Endodermal cell (in vitro differentiated cells): Measurements from ENCODE around the gene CORO1C. TPM values are rescaled to one million over a fixed set of nuclear protein-coding genes. Genes with fewer than 3 reads are reported as not detected.

ENCODE experiments used
- DNase-seq: peaks from one replicate; pipeline ENCODE4 v3.0.0-alpha.2; 2017
- H3K27ac ChIP-seq: 2 replicates; pipeline ENCODE4 v1.5.1; 2013; ENCODE audit warnings: mild to moderate bottlenecking, low read depth, low read length, moderate library complexity
- H3K27me3 ChIP-seq: 2 replicates; pipeline ENCODE4 v1.6.1; 2013; ENCODE audit warnings: mild to moderate bottlenecking, low read length, moderate library complexity; ENCODE audit not compliant: insufficient read depth, control insufficient read depth, poor library complexity, severe bottlenecking
- H3K36me3 ChIP-seq: 2 replicates; pipeline ENCODE4 v1.7.0; 2013; ENCODE audit warnings: mild to moderate bottlenecking, low read length, moderate library complexity; ENCODE audit not compliant: control insufficient read depth, insufficient read depth
- H3K4me1 ChIP-seq: one replicate; pipeline ENCODE4 v1.7.0; 2013; ENCODE audit warnings: low read length; ENCODE audit not compliant: control insufficient read depth, insufficient read depth
- H3K4me3 ChIP-seq: 2 replicates; pipeline ENCODE4 v1.5.1; 2013; ENCODE audit warnings: mild to moderate bottlenecking, low read length, moderate library complexity
- H3K9ac ChIP-seq: 2 replicates; pipeline ENCODE4 v1.6.1; 2013; ENCODE audit warnings: mild to moderate bottlenecking, low read length, moderate library complexity; ENCODE audit not compliant: poor library complexity, severe bottlenecking; ENCODE audit errors: extremely low read depth
- H3K9me3 ChIP-seq: 2 replicates; pipeline ENCODE4 v1.6.1; 2013; ENCODE audit warnings: mild to moderate bottlenecking, low read length, moderate library complexity; ENCODE audit not compliant: control insufficient read depth
- H3K27ac Mint-ChIP-seq: 2 replicates; pipeline ENCODE4 v1.8.0; 2020; ENCODE audit warnings: mixed read lengths
- H3K27me3 Mint-ChIP-seq: 2 replicates; pipeline ENCODE4 v1.8.0; 2021; ENCODE audit warnings: mild to moderate bottlenecking, mixed read lengths; ENCODE audit not compliant: insufficient read depth
- H3K36me3 Mint-ChIP-seq: 2 replicates; pipeline ENCODE4 v1.8.0; 2020; ENCODE audit warnings: low read depth, mixed read lengths
- H3K4me1 Mint-ChIP-seq: 2 replicates; pipeline ENCODE4 v1.8.0; 2020; ENCODE audit warnings: mixed read lengths
- H3K4me3 Mint-ChIP-seq: 2 replicates; pipeline ENCODE4 v1.8.0; 2020; ENCODE audit warnings: mild to moderate bottlenecking, moderate library complexity, mixed read lengths
- H3K9me3 Mint-ChIP-seq: 2 replicates; pipeline ENCODE4 v1.8.0; 2020; ENCODE audit warnings: mild to moderate bottlenecking, mixed read lengths
- CTCF ChIP-seq: fragments of 200-600 bp; sonication (generic); conservative IDR thresholded peaks from 2 replicates; pipeline ENCODE4 v1.5.0; 2021; ENCODE audit warnings: antibody characterized with exemption, mild to moderate bottlenecking
- WGBS, 2 experiments: methylation state at CpG; one replicate each; pipeline versions ENCODE4 v1.1.5 to v1.1.7; 2013; ENCODE audit warnings: missing lambda C conversion rate in 2 of 2, mixed read lengths in 1 of 2; ENCODE audit not compliant: insufficient coverage in 1 of 2, insufficient read length in 1 of 2; 5-methylcytosine and 5-hydroxymethylcytosine counted together
- total RNA-seq, 2 donors: library from RNA; stranded (reverse); fragmentation: NEBNext Ultra II Directional in 1 of 2; extraction: Animal tissue kit (Norgen Biotek cat#: 25700) in 1 of 2; gene quantifications; 2 replicates in 1 of 2; 3 replicates in 1 of 2; pipeline ENCODE4 v1.2.1, GENCODE V29; 2021

Gene CORO1C
- total RNA-seq, 2 donors from 2014 or later, result 122 to 125 TPM

GRCh38 chr12:108777156-108777555 lies 45.8 kb upstream of the CORO1C start:
- H3K9ac ChIP-seq, result no peak overlapping the region
- no peaks in the 10 kb centered on the region for H3K4me1 Mint-ChIP-seq
- peak overlapping the region; percentile 60 for H3K27ac ChIP-seq
- no peak for DNase-seq
- H3K36me3 Mint-ChIP-seq, result no peaks in the 10 kb centered on the region
- no peak overlapping the region for H3K4me3 ChIP-seq
- H3K27me3 Mint-ChIP-seq, result no peaks in the 10 kb centered on the region
- H3K27ac Mint-ChIP-seq, result no peak overlapping the region
- no peaks in the 10 kb centered on the region for H3K36me3 ChIP-seq
- H3K9me3 Mint-ChIP-seq, result no peaks in the 10 kb centered on the region
- no peak overlapping the region for H3K4me3 Mint-ChIP-seq
- H3K27me3 ChIP-seq, result no peaks in the 10 kb centered on the region
- no peaks in the 10 kb centered on the region for H3K4me1 ChIP-seq
- WGBS, 2 experiments, result 50 to 69% methylated on average over 1 to 2 of the region's 2 CpGs
- no peak for TF ChIP-seq CTCF
- H3K9me3 ChIP-seq, result no peaks in the 10 kb centered on the region

GRCh38 chr12:108773798-108774788 lies 42.8 kb upstream of the CORO1C start:
- Histone ChIP-seq H3K36me3 (no peaks in the 10 kb centered on the region), H3K27ac (peak overlapping the region; percentile 81), H3K9me3 (no peaks in the 10 kb centered on the region), H3K27me3 (no peaks in the 10 kb centered on the region), H3K9ac (no peak overlapping the region), H3K4me3 (no peak overlapping the region), H3K4me1 (no peaks in the 10 kb centered on the region)
- no peaks in the 10 kb centered on the region for H3K4me1 Mint-ChIP-seq
- DNase-seq, result peak; percentile 62
- no peaks in the 10 kb centered on the region for H3K27me3 Mint-ChIP-seq
- H3K9me3 Mint-ChIP-seq, result no peaks in the 10 kb centered on the region
- no peak overlapping the region for H3K4me3 Mint-ChIP-seq
- 82% methylated on average over 15 to 23 of the region's 23 CpGs for WGBS, 2 experiments
- H3K36me3 Mint-ChIP-seq, result no peaks in the 10 kb centered on the region
- H3K27ac Mint-ChIP-seq, result no peak overlapping the region
- no peak for TF ChIP-seq CTCF

- H3K27me3 ChIP-seq, result no peaks in the 10 kb centered on the region
- no peak for TF ChIP-seq CTCF
- H3K4me1 ChIP-seq, result peaks cover 2% of the 10 kb centered on the region
- no peaks in the 10 kb centered on the region for H3K9me3 ChIP-seq
- DNase-seq, result no peak
- no peaks in the 10 kb centered on the region for H3K27me3 Mint-ChIP-seq
- H3K36me3 ChIP-seq, result no peaks in the 10 kb centered on the region
- no peak overlapping the region for H3K4me3 Mint-ChIP-seq
- peak overlapping the region; percentile 81 for H3K27ac ChIP-seq
- WGBS, 2 experiments, result 90 to 95% methylated on average over 23 to 25 of the region's 25 CpGs
- no peak overlapping the region for H3K27ac Mint-ChIP-seq
- H3K4me1 Mint-ChIP-seq, result peaks cover under 1% of the 10 kb centered on the region
- no peak overlapping the region for H3K4me3 ChIP-seq
- no peaks in the 10 kb centered on the region for H3K9me3 Mint-ChIP-seq
- H3K9ac ChIP-seq, result no peak overlapping the region
- H3K36me3 Mint-ChIP-seq, result no peaks in the 10 kb centered on the region
These were observed 41.8 kb upstream of the CORO1C start for GRCh38 chr12:108772891-108773797.
